Measurements from ENCODE around the gene CRYGN.

The CRYGN gene

DNA sequence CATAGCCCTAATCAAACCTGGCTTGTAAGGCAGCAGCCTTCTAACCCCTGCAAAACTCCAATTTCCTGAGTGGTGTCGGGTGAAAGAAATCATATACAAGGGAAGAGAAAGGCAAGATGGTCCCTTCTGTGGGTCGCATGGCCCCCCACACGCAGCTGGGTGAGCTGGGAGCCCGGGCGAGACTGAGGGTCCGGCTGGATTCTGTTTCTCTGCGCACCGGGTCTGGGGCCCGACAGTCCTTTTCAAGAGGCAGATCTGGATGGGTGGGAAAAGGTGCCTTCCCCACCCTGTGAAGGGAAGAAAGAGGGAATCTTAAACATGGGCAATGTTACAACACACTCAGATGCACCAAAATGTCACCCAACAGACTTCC is 48.6 kb downstream of the CRYGN start:
- DNase-seq (ENCODE audit: low read depth), result no peak

DNA sequence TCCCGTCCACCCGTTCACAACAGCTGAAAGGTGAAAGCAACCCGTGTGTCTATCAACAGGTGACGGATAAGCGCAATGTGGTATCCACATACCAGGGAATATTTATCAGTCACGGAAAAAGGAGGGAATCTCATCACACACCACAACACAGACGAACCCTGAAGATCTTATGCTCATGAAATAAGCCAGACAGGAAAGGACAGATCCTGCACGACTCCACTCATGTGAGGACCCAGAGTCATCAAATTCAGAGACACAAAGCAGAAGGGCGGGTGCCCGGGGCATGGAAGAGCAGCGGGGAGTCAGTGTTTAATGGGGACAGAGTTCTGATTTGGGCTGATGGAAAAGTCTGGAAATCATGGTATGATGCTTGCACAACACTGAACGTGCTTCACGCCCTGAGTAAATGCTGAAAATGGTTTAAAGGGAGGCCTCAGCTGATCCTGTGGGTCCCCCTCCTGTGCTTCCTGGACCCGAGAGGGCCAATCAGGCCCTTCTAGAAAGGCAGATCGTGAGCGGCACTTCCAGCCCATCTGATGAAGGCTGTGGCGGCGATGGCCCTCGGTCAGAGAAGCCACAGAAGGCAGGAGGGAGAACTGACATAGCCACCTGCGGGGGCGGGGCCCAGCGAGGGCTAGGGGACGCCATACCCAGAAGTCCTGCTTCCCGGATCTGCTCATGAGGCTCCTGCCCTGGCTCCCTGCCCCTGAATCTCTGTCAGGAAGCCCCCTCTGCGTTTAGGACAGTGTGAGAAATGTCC is 49.2 kb downstream of the CRYGN start:
- DNase-seq (ENCODE audit: low read depth), result no peak

DNA sequence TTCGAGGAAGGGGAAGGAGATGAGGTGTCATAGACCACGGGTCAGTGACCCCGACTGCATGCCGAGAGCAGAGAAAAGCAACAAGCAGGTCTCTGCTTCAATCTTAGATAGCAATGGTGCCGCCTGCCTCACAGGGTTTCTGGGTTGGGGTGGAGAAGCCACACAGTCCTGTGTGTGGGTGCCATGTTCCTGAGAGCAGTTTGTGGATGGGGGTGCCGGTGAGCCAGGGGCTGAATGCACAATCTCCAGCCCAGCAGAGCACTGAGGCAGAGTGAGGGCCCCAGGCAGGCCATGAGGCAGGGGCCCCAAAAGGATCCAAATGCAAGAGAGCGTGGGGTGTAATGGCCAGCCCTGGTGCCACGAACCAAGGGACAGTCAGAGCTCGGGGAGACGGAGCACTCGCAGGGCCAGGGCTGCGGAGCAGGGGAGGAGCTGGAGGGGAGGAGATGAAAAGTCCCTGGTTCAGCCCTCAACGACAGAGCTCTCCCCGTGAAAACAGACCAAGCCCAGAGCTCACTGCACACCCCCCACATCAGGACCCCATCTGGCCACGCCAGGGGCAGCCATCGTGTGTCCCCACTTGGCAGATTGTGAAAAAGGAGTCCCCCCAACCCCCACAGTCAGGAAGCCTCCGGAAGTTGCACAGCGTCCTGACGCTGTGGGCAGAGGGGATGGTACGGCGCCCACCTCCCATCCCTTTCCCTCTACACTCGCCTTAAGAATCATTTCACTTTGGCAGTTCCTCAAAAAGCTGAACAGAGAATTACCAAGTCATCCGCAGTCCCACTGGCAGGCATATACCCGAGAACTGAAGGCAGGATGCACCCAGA is 50.0 kb downstream of the CRYGN start:
- DNase-seq (ENCODE audit: low read depth), result no peak

DNA sequence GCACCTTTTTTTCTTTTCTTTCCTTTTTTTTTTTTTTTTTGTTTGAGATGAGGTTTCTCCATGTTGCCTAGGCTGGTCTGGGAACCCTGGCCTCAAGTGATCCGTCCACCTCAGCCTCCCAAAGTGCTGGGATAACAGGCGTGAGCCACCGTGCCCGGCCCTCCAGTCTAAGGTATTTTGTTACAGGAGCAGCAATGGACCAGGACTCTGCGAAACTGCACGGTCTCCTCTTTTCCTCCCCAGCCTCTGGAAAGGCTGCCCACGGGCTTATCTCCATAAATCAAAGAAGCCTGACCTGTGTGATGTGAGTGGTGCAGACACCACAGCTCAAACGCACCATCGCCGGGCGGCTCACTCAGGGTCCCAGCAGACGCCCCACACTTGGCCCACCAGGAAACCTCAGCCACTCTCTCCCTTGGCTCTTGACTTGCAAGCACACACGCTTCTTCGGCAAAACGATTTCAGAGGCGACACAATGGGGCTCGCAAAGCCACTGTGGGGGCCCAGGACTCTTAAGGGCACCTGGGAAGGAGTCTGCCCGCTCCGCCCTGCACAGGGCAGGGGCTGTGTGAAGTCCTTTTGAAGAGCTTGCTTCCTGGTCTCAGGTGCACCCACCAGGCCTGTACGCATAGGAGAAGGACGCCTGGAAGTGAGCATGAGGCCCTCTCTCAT is 50.7 kb downstream of the CRYGN start:
- no peak for DNase-seq (ENCODE audit: low read depth)

DNA sequence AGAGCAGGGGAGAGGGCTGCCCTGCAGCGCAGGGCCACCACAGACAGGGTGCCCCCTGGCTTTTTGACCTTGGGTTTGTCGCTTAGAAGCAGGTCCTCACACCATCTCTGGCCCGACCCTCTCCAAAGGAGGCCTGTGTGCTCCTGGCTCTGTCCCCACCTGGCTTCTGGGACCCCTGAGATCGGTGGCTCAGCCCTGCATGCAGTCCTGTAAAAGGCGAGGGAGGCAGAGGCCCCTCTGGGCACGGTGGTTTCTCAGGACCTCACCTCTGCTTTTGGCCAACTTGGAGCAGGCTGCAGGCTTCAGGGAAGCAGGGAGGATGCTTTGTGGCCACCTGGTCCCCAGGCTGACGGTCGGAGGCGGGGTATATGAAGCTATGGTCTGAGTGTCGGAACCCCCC is 51.5 kb downstream of the CRYGN start:
- DNase-seq (ENCODE audit: low read depth), result no peak

DNA sequence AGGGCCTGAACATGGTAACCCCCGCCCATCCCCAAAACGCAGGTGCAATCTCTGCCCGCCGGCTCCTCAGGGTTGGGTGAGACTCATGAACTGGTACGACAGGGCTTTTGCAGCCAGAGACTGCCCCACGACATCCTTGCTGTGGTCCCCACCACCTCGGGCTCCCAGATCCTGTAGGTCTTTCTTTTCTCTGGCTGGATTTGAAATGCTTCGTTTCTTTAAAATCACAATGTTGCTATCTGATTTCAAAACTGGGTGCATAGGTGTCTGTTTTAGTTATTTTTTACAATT is 52.0 kb downstream of the CRYGN start:
- DNase-seq (ENCODE audit: low read depth), result no peak

- DNase-seq (ENCODE audit: low read depth), result no peak
These were observed 52.6 kb downstream of the CRYGN start for GRCh38 chr7:151387161-151388006.

GRCh38 chr7:151386301-151387160 is 53.4 kb downstream of the CRYGN start:
- DNase-seq (ENCODE audit: low read depth), result no peak

DNA sequence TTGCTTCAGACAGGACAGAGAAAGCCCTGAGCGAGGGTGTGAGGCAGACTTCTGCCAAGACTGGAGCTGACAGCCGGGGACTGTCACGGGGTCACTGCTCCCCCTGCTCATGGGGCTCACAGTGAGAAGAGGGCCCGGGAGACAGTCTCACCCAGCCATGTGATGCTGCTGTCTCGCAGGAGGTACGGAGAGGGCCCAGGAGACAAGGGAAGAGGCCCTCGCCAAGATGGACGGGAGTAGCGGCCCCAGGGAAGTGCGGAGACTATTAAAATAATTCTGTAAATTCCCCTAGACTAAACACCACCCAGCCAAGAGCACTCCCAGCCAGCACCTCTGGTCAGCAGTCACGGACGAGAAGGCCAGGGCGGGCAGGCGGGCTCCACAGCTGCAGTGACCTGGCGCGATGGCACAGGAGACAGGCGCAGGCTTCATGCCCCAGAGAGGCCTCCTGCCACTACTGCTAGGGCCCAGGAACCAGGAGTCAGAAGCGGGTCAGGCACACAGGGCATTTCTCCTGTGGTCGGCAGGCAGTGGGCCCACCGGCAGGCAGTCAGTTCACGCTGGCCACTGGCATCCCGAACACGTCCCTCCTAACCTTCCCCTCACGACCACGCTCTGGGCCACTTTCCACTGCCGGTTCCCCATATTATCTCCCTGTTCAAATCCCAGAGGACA is 54.2 kb downstream of the CRYGN start:
- DNase-seq (ENCODE audit: low read depth), result no peak

DNA sequence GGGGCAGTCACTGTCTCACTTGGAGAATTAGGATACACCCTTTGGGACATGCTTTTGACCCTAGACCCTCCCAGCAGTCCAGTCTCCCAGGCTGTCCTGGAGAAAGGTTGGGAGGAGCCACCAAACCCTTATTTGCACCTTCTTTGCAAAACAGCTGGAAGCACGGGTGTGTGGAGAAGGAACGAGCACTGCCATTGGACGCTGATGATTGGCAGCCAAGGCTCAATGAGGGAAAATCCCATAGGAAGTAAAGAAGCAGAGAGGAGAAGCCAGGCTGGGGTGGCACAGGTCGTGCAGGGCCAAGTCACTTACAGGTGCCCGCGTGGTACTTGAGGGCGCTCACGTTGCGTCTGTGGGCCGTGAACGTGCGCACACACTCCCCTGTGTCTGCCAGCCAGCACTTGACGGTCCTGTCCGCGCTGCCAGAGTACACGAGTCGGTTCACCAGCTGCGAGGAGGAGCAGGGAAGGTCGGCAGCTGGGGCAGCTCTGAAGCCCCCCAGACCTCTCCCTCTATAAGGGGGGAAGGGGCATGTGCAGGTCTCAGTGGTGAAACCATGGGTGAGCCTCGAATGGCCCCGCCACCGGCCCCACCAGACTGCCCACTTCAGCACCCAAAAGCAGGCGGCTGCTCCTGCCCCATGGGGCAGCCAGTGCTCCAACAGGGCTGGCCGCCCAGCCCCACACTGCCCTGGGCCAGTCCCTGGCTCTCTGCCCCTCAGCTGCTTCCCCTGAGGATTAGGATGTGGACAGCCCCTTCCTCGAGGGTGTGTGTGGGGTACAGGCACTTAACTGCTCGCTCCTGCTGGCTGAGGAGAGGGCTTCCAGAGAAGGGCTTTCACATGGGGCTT is 54.9 kb downstream of the CRYGN start:
- DNase-seq (ENCODE audit: low read depth), result no peak

- DNase-seq (ENCODE audit: low read depth), result no peak
These were observed 55.6 kb downstream of the CRYGN start for GRCh38 chr7:151384352-151384697.

GRCh38 chr7:151383638-151384351 is 56.1 kb downstream of the CRYGN start:
- no peak for DNase-seq (ENCODE audit: low read depth)

GRCh38 chr7:151382079-151382885 is 57.7 kb downstream of the CRYGN start:
- no peak for DNase-seq (ENCODE audit: low read depth)

GRCh38 chr7:151381348-151382078 is 58.4 kb downstream of the CRYGN start:
- no peak for DNase-seq (ENCODE audit: low read depth)

DNA sequence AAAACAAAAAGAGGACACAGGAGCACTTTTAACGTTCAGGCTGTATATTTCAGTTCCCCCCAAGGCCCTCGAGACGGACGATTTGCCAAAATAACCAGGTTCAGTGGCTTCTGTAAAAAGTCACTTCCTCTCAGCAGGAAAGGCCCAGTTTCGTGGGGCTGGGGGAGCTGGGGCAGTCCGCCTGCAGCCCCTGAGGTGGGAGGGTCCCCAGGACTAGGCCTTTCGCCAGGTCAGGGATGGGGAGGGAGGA is 58.9 kb downstream of the CRYGN start:
- no peak for DNase-seq (ENCODE audit: low read depth)

GRCh38 chr7:151380199-151381097 is 59.5 kb downstream of the CRYGN start:
- DNase-seq (ENCODE audit: low read depth), result no peak
